ENCODE results near the gene CRYBG1. TPM values are rescaled to one million over a fixed set of nuclear protein-coding genes. Genes with fewer than 3 reads are reported as not detected.
A peak's percentile ranks its signal among the peaks of the same experiment; 100 is the strongest.

Gene CRYBG1
- total and polyA plus RNA-seq, 2 of the 13 experiments (the other 11 are each of a cell fraction or from before 2014, with no cell fraction given) = 10.1 to 21.9 TPM

GRCh38 chr6:106325336-106326178, 35.0 kb upstream of the CRYBG1 start, which contains the start of gene ATG5 (continued):
- TF ChIP-seq KLF11 (CRISPR knock-in tag; IDR thresholded peaks at IDR 0.05) (no peak), ZNF263 (CRISPR knock-in tag; IDR thresholded peaks at IDR 0.05) (peak; percentile 32; the same call in 1 of the 2 replicates), HNRNPLL (IDR thresholded peaks at IDR 0.05; ENCODE audit: low read depth, low read length, poor library complexity, severe bottlenecking) (peak; percentile 88), ZNF543 (CRISPR knock-in tag; IDR thresholded peaks at IDR 0.05) (peak; percentile 82; the same call in 1 of the 2 replicates), CERS6 (CRISPR knock-in tag; IDR thresholded peaks at IDR 0.05) (no peak), NFKBIZ (CRISPR knock-in tag; IDR thresholded peaks at IDR 0.05) (no peak; the same call in 1 of the 2 replicates), RXRA (CRISPR knock-in tag; IDR thresholded peaks at IDR 0.05) (peak; percentile 93), TRAFD1 (CRISPR knock-in tag; IDR thresholded peaks at IDR 0.05; ENCODE audit: borderline replicate concordance) (peak; percentile 87; the same call in 1 of the 2 replicates), RAD21 (CRISPR knock-in tag; IDR thresholded peaks at IDR 0.05) (peak; percentile 28; the same call in 1 of the 2 replicates), FOSL2 (CRISPR knock-in tag; IDR thresholded peaks at IDR 0.05) (peak; percentile 89), THAP11 (CRISPR knock-in tag; IDR thresholded peaks at IDR 0.05) (peak; percentile 92), GATA4 (IDR thresholded peaks at IDR 0.05; ENCODE audit: borderline replicate concordance, low read depth) (peak; percentile 46), RERE (CRISPR knock-in tag; IDR thresholded peaks at IDR 0.05; ENCODE audit: low read depth) (no peak), TP53 (CRISPR knock-in tag; conservative IDR thresholded peaks at IDR 0.05) (no peak), SCMH1 (CRISPR knock-in tag; IDR thresholded peaks at IDR 0.05; ENCODE audit: borderline replicate concordance) (no peak), ZBTB38 (CRISPR knock-in tag; IDR thresholded peaks at IDR 0.05) (peak; percentile 85), NRL (CRISPR knock-in tag; IDR thresholded peaks at IDR 0.05; ENCODE audit: borderline replicate concordance) (peak; percentile 89; the same call in 1 of the 2 replicates), ETV5 (CRISPR knock-in tag; IDR thresholded peaks at IDR 0.05; ENCODE audit: borderline replicate concordance) (peak; percentile 83), ZNF451 (CRISPR knock-in tag; IDR thresholded peaks at IDR 0.05) (peak; percentile 89; the same call in 1 of the 2 replicates), ZNF883 (CRISPR knock-in tag; IDR thresholded peaks at IDR 0.05; ENCODE audit: not compliant biosample characterization) (no peak), RFXAP (CRISPR knock-in tag; IDR thresholded peaks at IDR 0.05; ENCODE audit: borderline replicate concordance) (peak; percentile 67; the same call in 1 of the 2 replicates), ZBTB42 (CRISPR knock-in tag; IDR thresholded peaks at IDR 0.05) (no peak)
